Breast epithelium (tissue), 3 donors: ENCODE results near the gene C4BPA.

ENCODE experiments used
- CTCF ChIP-seq, 3 donors: fragments of 450-650 bp; IDR thresholded peaks; one replicate each; pipeline ENCODE4 v1.5.1; 2016 to 2017; ENCODE audit warnings: antibody characterized with exemption in 3 of 3, mild to moderate bottlenecking in 3 of 3, moderate library complexity in 3 of 3
- POLR2A ChIP-seq: fragments of 450-650 bp; IDR thresholded peaks from one replicate; pipeline ENCODE4 v1.6.1; 2016; ENCODE audit warnings: antibody characterized with exemption, mild to moderate bottlenecking, moderate library complexity

DNA sequence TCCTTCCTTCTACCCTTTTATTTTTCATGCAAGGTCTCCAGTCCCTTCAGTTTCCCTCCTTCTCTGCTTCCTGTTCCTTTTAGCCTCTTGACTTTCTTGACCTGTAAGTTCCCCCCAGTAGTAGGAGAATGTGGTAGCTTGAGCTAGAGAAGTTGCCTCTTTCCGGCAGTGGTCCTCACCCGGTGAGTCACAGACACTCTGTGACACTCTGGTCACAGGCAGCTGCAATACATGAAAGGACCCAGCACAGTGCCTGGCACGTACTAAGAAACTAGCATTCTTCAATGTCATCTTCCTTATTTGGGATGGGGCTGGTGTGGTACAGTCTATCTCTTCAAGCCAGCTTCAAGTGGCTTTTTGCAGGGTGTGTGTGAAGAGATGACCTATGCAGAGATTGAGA lies 35.0 kb upstream of the C4BPA start:
- TF ChIP-seq CTCF (IDR thresholded peaks at IDR 0.05) (no peak), POLR2A (no peak)
